Dermis blood vessel endothelial cell (primary cell): ENCODE results near the gene CRACR2B. TPM values are rescaled to one million over a fixed set of nuclear protein-coding genes. Genes with fewer than 3 reads are reported as not detected.

ENCODE experiments used
- DNase-seq: peaks from one replicate; pipeline ENCODE4 v3.0.0; 2010
- total RNA-seq: library from RNA; depleted of rRNA; stranded (reverse); fragments of >200 nt; gene quantifications from 2 replicates; pipeline ENCODE4 v1.2.3, GENCODE V29; 2014

Gene CRACR2B
- total RNA-seq, 1 donor from 2014 or later: 29.8 TPM

DNA sequence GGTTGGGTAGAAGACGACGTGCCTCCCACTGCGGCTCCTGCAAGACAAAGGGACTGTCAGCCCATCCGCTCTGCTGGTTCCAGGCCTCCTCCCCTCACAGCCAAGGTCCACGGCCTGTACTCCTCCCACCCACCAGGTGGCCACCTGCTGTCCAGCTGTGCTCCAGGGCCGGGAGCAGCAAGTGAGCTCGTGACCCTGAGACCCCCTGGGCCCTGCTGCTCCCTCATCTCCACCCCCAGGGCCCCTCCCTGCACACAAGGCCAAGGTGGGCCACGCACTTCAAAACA lies 42.4 kb downstream of the CRACR2B start:
- peak; percentile 36 for DNase-seq

- no peak for DNase-seq
Measured at GRCh38 chr11:870418-870817, 42.7 kb downstream of the CRACR2B start.

- DNase-seq: no peak
Measured at GRCh38 chr11:871472-871871, 43.8 kb downstream of the CRACR2B start.

GRCh38 chr11:872799-873198 lies 45.1 kb downstream of the CRACR2B start:
- no peak for DNase-seq

DNA sequence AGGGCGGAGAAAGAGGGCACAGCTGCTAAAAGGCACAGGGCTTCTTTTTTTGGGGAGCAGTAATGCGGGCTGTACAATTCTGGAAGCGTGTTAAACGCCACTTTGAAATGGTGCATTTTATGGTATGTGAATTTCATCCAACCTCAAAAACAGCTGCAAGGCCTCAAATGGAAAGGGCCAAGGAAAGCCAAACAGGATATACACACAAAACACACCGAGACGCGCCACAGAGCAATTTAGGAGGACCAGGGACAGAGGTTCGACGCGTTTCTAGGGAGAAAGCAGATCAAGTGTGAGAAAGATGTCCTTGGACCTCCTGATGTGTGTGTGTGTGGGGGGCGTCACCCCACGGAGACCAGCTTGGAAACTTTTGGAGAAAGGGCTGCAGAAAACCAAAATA lies 46.0 kb downstream of the CRACR2B start:
- DNase-seq: no peak

GRCh38 chr11:875203-875602 lies 47.5 kb downstream of the CRACR2B start:
- no peak for DNase-seq

DNA sequence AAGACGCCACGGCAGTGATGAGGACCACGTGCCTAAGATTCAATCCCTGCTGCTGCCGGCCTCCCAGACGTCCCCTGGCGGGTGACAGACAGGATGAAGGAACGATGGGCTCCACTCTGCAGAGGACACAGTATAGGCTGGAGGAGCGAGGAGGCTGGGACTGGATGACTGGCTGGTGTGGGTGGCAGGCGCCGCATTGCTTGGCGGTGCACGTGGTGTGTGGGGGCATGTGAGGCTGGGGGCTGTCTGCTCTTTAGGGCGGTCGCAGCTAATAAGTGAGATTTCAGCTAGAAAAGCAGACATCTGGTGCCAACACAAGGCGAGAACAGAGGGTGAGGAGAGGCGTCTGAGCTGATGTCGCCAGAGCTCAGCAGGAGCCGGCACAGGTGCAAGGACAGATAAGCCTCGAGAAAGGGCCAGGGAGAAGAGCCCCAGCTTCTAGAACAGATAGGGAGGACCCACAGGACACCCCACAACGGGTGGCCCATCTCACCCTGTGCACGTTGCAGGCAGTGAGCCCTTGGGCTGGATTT lies 48.1 kb downstream of the CRACR2B start:
- DNase-seq: no peak

DNA sequence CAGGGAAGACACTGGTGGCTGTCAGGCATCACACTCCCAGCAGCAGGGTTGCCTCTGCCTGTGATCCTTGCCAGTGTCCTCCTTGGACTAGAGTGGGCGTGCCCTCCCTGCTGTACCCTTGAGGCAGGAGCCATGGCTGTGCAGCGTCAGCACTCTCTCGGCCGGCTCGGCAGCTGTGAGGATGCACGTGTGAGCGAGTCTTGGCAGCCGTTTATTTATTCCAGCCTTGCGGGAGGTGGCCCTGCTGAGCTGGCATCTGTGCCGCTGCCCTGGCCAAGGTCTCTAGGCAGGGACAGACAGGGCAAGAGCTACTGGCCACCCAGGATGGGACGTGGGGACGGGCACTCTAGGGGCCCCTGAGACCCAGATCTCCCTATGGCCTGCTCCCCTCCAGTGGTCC lies 48.8 kb downstream of the CRACR2B start:
- no peak for DNase-seq

- DNase-seq: peak; percentile 14
Measured at GRCh38 chr11:877565-877964, 49.8 kb downstream of the CRACR2B start.

DNA sequence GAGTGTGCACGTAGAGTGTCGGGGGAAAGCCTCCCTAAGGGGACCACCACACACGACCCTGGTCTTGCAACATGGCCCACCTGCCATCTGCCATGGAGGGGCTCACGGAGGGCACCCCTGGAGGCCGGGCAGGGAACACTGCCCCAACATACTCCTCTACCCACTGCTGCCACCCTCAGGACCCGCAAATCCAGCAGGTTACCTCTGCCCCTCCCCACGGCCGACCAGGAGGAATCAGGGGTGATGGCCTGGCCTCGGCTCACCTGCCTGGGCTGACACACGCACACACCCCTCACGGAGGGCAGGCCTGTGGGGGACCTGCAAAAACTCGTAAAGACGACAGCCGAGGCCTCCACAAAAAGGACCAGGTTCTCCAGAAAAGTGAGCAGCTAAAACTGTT lies 52.7 kb downstream of the CRACR2B start:
- DNase-seq: no peak

Other genes with a start within 250 kb of the CRACR2B start
- 16.8 and 24.2 TPM in 2 replicates for gene IRF7, start 212.0 kb upstream of the CRACR2B start, total RNA-seq
- not detected in 2 replicates for gene CDHR5, start 203.0 kb upstream of the CRACR2B start, total RNA-seq
- gene SCT, start 200.7 kb upstream of the CRACR2B start, total RNA-seq: not detected in 2 replicates
- under 0.01 TPM in 1 of 2 replicates, not detected in the other for gene DRD4, start 190.7 kb upstream of the CRACR2B start, total RNA-seq
- 36.8 and 40.8 TPM in 2 replicates for gene DEAF1, start 132.7 kb upstream of the CRACR2B start, total RNA-seq
- gene TMEM80, start 132.1 kb upstream of the CRACR2B start, total RNA-seq: 10.7 and 12.4 TPM in 2 replicates
- gene EPS8L2, start 121.7 kb upstream of the CRACR2B start, total RNA-seq: 2.7 and 3.1 TPM in 2 replicates
- gene TALDO1, start 80.5 kb upstream of the CRACR2B start, total RNA-seq: 115 and 149 TPM in 2 replicates
- 19.6 and 23.4 TPM in 2 replicates for gene GATD1, start 50.4 kb upstream of the CRACR2B start, total RNA-seq
- gene CEND1, start 37.8 kb upstream of the CRACR2B start, total RNA-seq: 0.14 and 0.17 TPM in 2 replicates
- 7.1 and 13.6 TPM in 2 replicates for gene SLC25A22, start 29.6 kb upstream of the CRACR2B start, total RNA-seq
- 7.8 and 12.1 TPM in 2 replicates for gene PIDD1, start 22.7 kb upstream of the CRACR2B start, total RNA-seq
- 199 and 232 TPM in 2 replicates for gene RPLP2, start 18.0 kb upstream of the CRACR2B start, total RNA-seq
- 41.4 and 76.9 TPM in 2 replicates for gene PNPLA2, start 9.0 kb upstream of the CRACR2B start, total RNA-seq
- 700 and 712 TPM in 2 replicates for gene CD151, start 5.0 kb downstream of the CRACR2B start, total RNA-seq
- gene POLR2L, start 14.6 kb downstream of the CRACR2B start, total RNA-seq: 81.9 and 193 TPM in 2 replicates
- 167 and 179 TPM in 2 replicates for gene TSPAN4, start 14.9 kb downstream of the CRACR2B start, total RNA-seq
- 38.1 and 56.4 TPM in 2 replicates for gene CHID1, start 82.9 kb downstream of the CRACR2B start, total RNA-seq
- 51.1 and 57.9 TPM in 2 replicates for gene AP2A2, start 98.0 kb downstream of the CRACR2B start, total RNA-seq
- not detected in 2 replicates for gene MUC6, start 208.8 kb downstream of the CRACR2B start, total RNA-seq
- gene MUC2, start 247.0 kb downstream of the CRACR2B start, total RNA-seq: not detected in 2 replicates